ENCODE data around the gene B3GAT3.

GRCh38 chr11:62569611-62570010 lies 52.2 kb downstream of the B3GAT3 start:
- TF ChIP-seq CTCF (IDR thresholded peaks at IDR 0.05 in 8 of 11, conservative IDR thresholded peaks at IDR 0.05 in 3 of 11) (no peak), POLR2A (IDR thresholded peaks at IDR 0.05) (no peak), POLR2AphosphoS5 (IDR thresholded peaks at IDR 0.05) (no peak)
